Esophagus squamous epithelium (tissue), 5 donors: ENCODE measurements around the gene IGSF5. TPM values are rescaled to one million over a fixed set of nuclear protein-coding genes. Genes with fewer than 3 reads are reported as not detected.

Experiments
- DNase-seq: peaks from one replicate; lab custom pipeline; 2025; lab: John Stamatoyannopoulos, UW
- H3K27ac ChIP-seq, 4 donors: fragments of 200-600 bp; sonication (generic); one replicate each; pipeline ENCODE4 v1.5.1; 2016 to 2019; ENCODE audit warnings: mild to moderate bottlenecking in 1 of 4
- H3K27me3 ChIP-seq, 4 donors: fragments of 200-600 bp; sonication (generic); 1 replicate in 3 of 4; 2 replicates in 1 of 4; pipeline versions ENCODE4 v1.5.1 to v1.6.0; 2017 to 2021; ENCODE audit warnings: antibody characterized with exemption in 1 of 4
- H3K36me3 ChIP-seq, 3 donors: fragments of 200-600 bp; sonication (generic); one replicate each; pipeline ENCODE4 v1.5.1; 2016 to 2019
- H3K4me1 ChIP-seq, 3 donors: fragments of 200-600 bp; sonication (generic); one replicate each; pipeline ENCODE4 v1.5.1; 2017 to 2019
- H3K4me3 ChIP-seq, 4 donors: fragments of 200-600 bp; sonication (generic); 1 replicate in 3 of 4; 2 replicates in 1 of 4; pipeline ENCODE4 v1.5.1; 2016 to 2019; ENCODE audit warnings: mild to moderate bottlenecking in 2 of 4, moderate library complexity in 1 of 4
- H3K9me3 ChIP-seq, 3 donors: fragments of 200-600 bp; sonication (generic); one replicate each; pipeline ENCODE4 v1.5.1; 2016 to 2019
- POLR2A ChIP-seq, 4 donors: fragments of 450-650 bp; IDR thresholded peaks; one replicate each; pipeline ENCODE4 v1.6.1; 2017; ENCODE audit warnings: antibody characterized with exemption in 4 of 4, mild to moderate bottlenecking in 4 of 4, moderate library complexity in 3 of 4
- WGBS, 2 donors: methylation state at CpG; one replicate each; pipeline ENCODE4 v1.1.5; 2018; 5-methylcytosine and 5-hydroxymethylcytosine counted together
- intact Hi-C: fragments of 100-400 bp; cut with DNase I; formaldehyde crosslinking; loops from one replicate; pipeline ENCODE4 v1.15.0; 2022
- total RNA-seq, 4 donors: library from RNA; depleted of rRNA; stranded (reverse); fragments of >200 nt; gene quantifications; one replicate each; pipeline ENCODE4 v1.1.0, GENCODE V29; 2016
- TF ChIP-seq, protein P1 (sequence below), 6 experiments: fragments of 450-650 bp in 4 of 6; fragments of 200-600 bp in 2 of 6; sonication (generic) in 2 of 6; IDR thresholded peaks; one replicate each; pipeline ENCODE4 v1.5.1; 2016 to 2019; ENCODE audit warnings: antibody characterized with exemption in 6 of 6, mild to moderate bottlenecking in 4 of 6, moderate library complexity in 4 of 6
- donor health status: DM: yes; HTN: yes; CAD: no.

IGSF5 gene
- total RNA-seq, 4 donors from 2014 or later, result 0.12 TPM; not detected in 3

DNA sequence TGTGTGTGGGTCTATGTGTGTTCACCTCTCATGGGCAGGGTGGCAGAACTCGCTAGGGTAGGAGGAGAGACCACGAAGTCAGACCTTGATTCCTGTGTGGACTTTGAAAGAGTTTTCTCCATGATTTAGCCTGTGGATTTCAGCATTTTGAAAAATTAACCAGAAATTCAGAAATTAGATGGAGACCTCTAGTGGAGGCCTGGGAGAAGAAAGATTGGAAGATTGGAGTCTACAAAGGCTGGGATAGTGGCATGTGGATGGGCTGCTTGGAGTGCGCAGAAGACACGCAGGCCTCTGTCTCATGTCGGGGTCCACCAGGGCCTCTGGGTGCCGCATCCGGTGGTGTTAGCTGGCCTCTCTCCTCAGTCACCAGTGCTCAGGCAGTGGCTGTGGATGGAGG is 18.9 kb upstream of the IGSF5 start:
- H3K27me3 ChIP-seq, result no peaks in the 10 kb centered on the region
- TF ChIP-seq, protein P1, sequence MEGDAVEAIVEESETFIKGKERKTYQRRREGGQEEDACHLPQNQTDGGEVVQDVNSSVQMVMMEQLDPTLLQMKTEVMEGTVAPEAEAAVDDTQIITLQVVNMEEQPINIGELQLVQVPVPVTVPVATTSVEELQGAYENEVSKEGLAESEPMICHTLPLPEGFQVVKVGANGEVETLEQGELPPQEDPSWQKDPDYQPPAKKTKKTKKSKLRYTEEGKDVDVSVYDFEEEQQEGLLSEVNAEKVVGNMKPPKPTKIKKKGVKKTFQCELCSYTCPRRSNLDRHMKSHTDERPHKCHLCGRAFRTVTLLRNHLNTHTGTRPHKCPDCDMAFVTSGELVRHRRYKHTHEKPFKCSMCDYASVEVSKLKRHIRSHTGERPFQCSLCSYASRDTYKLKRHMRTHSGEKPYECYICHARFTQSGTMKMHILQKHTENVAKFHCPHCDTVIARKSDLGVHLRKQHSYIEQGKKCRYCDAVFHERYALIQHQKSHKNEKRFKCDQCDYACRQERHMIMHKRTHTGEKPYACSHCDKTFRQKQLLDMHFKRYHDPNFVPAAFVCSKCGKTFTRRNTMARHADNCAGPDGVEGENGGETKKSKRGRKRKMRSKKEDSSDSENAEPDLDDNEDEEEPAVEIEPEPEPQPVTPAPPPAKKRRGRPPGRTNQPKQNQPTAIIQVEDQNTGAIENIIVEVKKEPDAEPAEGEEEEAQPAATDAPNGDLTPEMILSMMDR (IDR thresholded peaks at IDR 0.05), result no peak
- no peak for TF ChIP-seq POLR2A (IDR thresholded peaks at IDR 0.05)
- no peaks in the 10 kb centered on the region for H3K36me3 ChIP-seq
- no peak overlapping the region for H3K27ac ChIP-seq
- no peaks in the 10 kb centered on the region for H3K4me1 ChIP-seq
- intact Hi-C loops, result no loop called here
- H3K9me3 ChIP-seq, result no peaks in the 10 kb centered on the region
- DNase-seq, result no peak
- no peak overlapping the region for H3K4me3 ChIP-seq
- 77 to 87% methylated on average over 7 of the region's 7 CpGs for WGBS, 2 donors

DNA sequence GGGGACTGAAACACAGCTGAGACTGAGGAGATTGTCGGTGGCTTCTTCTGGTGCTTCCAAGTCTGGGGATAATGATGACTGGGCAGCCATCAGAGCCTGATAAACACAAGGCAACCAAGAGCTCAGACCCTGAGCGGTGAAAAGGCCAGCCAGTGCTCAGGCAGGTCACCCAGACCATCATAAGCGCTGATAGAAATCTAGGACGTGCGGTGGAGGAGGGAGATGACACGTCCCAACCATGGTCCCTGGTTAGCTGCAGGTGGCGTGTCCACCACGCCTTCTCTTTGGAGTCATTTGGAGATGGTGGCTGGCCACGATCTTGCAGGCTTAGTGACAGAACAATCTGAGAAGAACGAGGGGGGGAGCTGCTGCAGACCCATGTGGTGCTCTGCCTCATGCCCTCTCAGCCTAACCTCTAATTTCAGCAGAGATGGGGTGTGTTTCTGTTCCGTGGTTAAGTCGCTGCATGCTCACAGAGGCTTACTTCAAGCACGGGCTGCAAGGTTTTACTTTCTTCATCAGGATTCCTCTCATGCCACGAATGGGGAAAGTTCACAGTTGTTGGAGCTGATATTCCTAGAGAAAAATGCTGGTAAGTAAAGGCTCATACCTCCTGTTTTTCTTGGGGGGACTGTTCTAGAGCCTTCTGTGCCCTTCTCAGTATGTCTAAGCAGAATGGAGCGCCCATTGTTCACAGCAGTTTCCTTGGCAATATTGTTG is 17.4 kb upstream of the IGSF5 start:
- Histone ChIP-seq H3K9me3 (no peaks in the 10 kb centered on the region), H3K4me1 (no peaks in the 10 kb centered on the region), H3K4me3 (no peak overlapping the region), H3K27ac (no peak overlapping the region), H3K27me3 (no peaks in the 10 kb centered on the region), H3K36me3 (no peaks in the 10 kb centered on the region)
- WGBS, 2 donors, result 66 to 80% methylated on average over 7 to 12 of the region's 15 CpGs
- TF ChIP-seq, protein P1 (IDR thresholded peaks at IDR 0.05), result no peak
- TF ChIP-seq POLR2A (IDR thresholded peaks at IDR 0.05), result no peak
- intact Hi-C loops, result no loop called here
- DNase-seq, result no peak

DNA sequence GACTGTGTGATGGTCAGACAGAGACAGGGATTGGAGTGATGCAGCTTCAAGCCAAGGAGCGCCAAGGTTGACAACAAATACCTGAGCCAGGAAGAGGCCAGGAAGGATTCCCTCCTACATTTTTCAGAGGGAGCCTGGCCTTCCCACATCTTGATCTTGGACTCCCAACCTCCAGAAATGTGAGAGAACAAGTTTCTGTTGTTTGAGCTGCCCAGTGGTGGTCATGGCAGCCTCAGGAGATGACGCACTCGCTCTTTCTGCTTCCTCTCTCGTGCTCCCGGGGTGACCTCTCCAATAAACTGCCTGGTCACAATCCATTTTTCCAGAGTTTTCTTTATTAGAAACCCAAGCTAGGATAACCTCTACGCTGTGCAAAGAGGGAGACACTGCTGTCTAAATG is 16.6 kb upstream of the IGSF5 start:
- intact Hi-C loops, result no loop called here
- DNase-seq, result no peak
- no peak overlapping the region for H3K27ac ChIP-seq
- TF ChIP-seq, protein P1 (IDR thresholded peaks at IDR 0.05), result no peak
- no peak for TF ChIP-seq POLR2A (IDR thresholded peaks at IDR 0.05)
- no peaks in the 10 kb centered on the region for H3K36me3 ChIP-seq
- H3K27me3 ChIP-seq, result no peaks in the 10 kb centered on the region
- no peaks in the 10 kb centered on the region for H3K4me1 ChIP-seq
- no peak overlapping the region for H3K4me3 ChIP-seq
- no peaks in the 10 kb centered on the region for H3K9me3 ChIP-seq
- WGBS, 2 donors, result 75 to 89% methylated on average over 6 of the region's 6 CpGs

DNA sequence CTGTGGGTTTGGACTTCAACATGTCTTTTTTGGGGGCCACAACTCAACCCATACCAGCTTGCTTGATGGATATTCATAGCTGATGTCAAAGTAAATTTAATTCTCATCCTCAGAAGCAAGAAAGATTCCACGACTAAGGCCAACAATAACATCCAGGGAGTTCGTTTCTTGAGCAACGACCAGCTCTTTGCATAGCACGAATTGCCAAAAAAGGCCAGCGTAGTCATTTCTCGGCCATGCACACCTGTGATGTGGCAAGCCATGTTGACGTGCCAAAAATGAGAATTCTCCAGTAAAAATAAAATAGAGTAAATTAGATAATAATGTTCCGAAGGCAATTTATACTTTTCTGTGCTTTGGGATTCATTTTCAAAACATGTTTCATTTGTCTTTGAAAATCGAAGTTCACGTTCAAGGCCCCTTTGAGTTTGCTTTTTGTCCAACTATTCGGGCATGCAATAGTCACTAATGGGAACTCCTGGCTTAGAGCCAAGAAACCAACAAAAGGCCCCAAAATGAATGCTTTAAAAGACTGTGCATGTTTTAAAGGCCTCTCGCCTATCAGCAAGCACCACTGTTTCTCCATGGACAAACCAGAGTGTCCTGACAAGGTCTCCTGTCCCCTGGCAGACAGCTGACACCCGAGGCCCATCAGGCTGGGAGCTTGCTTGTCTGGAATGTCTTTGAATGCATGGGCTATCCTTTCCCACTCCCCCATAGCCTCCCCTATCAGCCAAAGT is 14.4 kb upstream of the IGSF5 start:
- no peaks in the 10 kb centered on the region for H3K4me1 ChIP-seq
- no peaks in the 10 kb centered on the region for H3K27me3 ChIP-seq
- H3K4me3 ChIP-seq, result no peak overlapping the region
- H3K36me3 ChIP-seq, result no peaks in the 10 kb centered on the region
- intact Hi-C loops, result no loop called here
- no peak for DNase-seq
- no peaks in the 10 kb centered on the region for H3K9me3 ChIP-seq
- no peak overlapping the region for H3K27ac ChIP-seq
- WGBS, 2 donors, result 57 to 69% methylated on average over 13 of the region's 13 CpGs
- TF ChIP-seq, protein P1 (IDR thresholded peaks at IDR 0.05), result no peak
- no peak for TF ChIP-seq POLR2A (IDR thresholded peaks at IDR 0.05)

DNA sequence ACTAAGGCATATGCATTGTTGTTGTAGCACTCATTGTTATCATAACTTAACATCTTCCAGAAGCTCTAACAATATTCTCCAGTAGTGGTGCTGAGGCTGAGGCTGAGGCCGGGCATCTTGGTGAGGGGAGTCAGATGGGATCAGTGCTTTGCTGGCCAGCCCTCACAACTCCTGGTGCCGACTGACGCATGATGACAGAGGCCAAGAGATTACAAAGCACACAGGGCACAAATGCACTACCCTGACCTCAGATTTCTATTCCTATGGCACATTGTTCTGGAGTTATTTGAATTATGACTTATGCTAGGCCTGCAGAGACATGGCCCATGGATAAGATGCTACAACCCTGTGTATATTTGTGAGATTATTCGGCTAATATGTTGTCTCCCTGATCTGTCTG is 8.3 kb upstream of the IGSF5 start:
- TF ChIP-seq, protein P1 (IDR thresholded peaks at IDR 0.05), result no peak
- no peak for TF ChIP-seq POLR2A (IDR thresholded peaks at IDR 0.05)
- 74 to 82% methylated on average over 4 of the region's 4 CpGs for whole genome bisulfite sequencing, 2 donors
- DNase-seq, result no peak
- Histone ChIP-seq H3K27me3 (no peaks in the 10 kb centered on the region), H3K9me3 (no peaks in the 10 kb centered on the region), H3K27ac (no peak overlapping the region), H3K4me3 (no peak overlapping the region), H3K36me3 (no peaks in the 10 kb centered on the region), H3K4me1 (no peaks in the 10 kb centered on the region)
- intact Hi-C loops, result no loop called here
